Fibroblast of mammary gland (primary cell): Measurements from ENCODE around the gene NR1H3.

ENCODE experiments used
- DNase-seq: peaks from one replicate; pipeline ENCODE4 v3.0.0-alpha.2; 2010; ENCODE audit warnings: low read depth
- H3K4me3 ChIP-seq: 2 replicates; pipeline ENCODE4 v1.5.1; 2011; ENCODE audit warnings: low read depth, mild to moderate bottlenecking, low read length, moderate library complexity; ENCODE audit not compliant: control insufficient read depth
- TF ChIP-seq, protein P1 (sequence below): conservative IDR thresholded peaks from 2 replicates; pipeline ENCODE4 v1.5.1; 2011; ENCODE audit warnings: low read depth, low read length, inconsistent platforms; ENCODE audit not compliant: control insufficient read depth, insufficient read depth

Gene NR1H3

GRCh38 chr11:47258317-47258902 lies 614 bp downstream of the NR1H3 start:
- DNase-seq: no peak
- peak overlapping the region; percentile 53 for H3K4me3 ChIP-seq

DNA sequence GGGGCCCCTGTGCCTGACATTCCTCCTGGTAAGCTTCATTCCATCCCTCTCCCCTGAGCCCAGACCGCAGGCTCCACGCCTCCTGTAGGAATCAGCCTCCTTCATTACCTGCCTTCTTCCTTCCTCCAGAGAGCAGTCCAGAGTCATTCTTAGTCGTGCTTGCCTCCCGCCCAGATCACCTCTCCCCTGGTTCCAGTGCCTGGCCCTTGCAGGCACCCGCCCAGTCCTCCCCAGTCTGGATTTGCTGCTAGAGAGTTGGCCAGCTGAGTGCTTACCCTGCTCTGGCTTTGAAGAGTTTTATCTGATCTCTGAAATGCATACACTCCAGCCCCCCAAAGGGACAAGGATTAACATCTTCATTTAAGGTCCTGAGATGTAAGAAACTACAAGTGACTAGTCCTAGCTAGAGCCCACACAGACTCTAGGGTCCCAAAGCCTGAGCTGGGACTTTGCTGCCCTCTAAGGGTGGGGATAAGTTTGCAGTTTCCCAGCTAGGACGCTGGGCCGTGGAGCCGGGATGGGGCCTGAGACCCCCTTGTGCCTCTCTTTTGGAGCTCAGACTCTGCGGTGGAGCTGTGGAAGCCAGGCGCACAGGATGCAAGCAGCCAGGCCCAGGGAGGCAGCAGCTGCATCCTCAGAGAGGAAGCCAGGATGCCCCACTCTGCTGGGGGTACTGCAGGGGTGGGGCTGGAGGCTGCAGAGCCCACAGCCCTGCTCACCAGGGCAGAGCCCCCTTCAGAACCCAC lies 1.6 kb downstream of the NR1H3 start:
- H3K4me3 ChIP-seq: no peak overlapping the region
- DNase-seq: peak; percentile 53
- TF ChIP-seq, protein P1, sequence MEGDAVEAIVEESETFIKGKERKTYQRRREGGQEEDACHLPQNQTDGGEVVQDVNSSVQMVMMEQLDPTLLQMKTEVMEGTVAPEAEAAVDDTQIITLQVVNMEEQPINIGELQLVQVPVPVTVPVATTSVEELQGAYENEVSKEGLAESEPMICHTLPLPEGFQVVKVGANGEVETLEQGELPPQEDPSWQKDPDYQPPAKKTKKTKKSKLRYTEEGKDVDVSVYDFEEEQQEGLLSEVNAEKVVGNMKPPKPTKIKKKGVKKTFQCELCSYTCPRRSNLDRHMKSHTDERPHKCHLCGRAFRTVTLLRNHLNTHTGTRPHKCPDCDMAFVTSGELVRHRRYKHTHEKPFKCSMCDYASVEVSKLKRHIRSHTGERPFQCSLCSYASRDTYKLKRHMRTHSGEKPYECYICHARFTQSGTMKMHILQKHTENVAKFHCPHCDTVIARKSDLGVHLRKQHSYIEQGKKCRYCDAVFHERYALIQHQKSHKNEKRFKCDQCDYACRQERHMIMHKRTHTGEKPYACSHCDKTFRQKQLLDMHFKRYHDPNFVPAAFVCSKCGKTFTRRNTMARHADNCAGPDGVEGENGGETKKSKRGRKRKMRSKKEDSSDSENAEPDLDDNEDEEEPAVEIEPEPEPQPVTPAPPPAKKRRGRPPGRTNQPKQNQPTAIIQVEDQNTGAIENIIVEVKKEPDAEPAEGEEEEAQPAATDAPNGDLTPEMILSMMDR: peak; percentile 72

More at GRCh38 chr11:47258317-47258902, 614 bp downstream of the NR1H3 start:
- TF ChIP-seq, protein P1: no peak

GRCh38 chr11:47260366-47260765 lies 2.6 kb downstream of the NR1H3 start:
- no peak overlapping the region for H3K4me3 ChIP-seq
- DNase-seq: no peak
- TF ChIP-seq, protein P1: no peak

- TF ChIP-seq, protein P1: no peak
- no peak overlapping the region for H3K4me3 ChIP-seq
- DNase-seq: no peak
Observed at GRCh38 chr11:47261291-47261800, 3.5 kb downstream of the NR1H3 start.

DNA sequence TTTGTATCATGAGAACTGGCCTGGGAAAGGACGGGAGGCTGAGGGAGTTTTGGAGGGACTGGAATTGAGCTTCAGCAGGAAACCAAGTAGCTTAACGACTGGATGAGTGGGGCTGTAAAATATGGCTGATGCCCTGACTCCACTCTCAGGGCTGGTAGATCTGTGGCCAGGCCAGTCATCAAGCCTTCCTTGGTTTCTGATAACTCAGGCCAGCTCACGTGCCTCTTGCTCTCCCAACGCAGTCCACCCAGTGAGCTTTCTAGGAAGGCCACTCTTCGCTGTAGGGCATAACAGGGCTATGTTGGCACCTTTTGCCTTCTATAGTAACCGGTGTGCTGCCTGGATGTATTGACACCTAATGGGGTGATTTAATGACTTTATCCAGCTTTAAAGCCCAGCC lies 6.3 kb downstream of the NR1H3 start:
- TF ChIP-seq, protein P1: no peak
- no peak overlapping the region for H3K4me3 ChIP-seq
- DNase-seq: no peak

- H3K4me3 ChIP-seq: no peak overlapping the region
- TF ChIP-seq, protein P1: no peak
- DNase-seq: no peak
Observed at GRCh38 chr11:47264521-47264920, 6.7 kb downstream of the NR1H3 start.
